Measurements from ENCODE around the gene PRKCH.

GRCh38 chr14:61511558-61511948 is 190.2 kb downstream of the PRKCH start:
- TF ChIP-seq CTCF (IDR thresholded peaks at IDR 0.05) (no peak), POLR2A (IDR thresholded peaks at IDR 0.05) (no peak), POLR2AphosphoS5 (IDR thresholded peaks at IDR 0.05) (peak in 2 of 3 donors; percentile 22 to 36)

All from breast epithelium (tissue), 3 donors.